ENCODE results near the gene PRDM1. TPM values are rescaled to one million over a fixed set of nuclear protein-coding genes. Genes with fewer than 3 reads are reported as not detected.

Gene PRDM1
- total and polyA plus RNA-seq, 2 donors (not counting 1 experiment from before 2014, with no cell fraction given) = 6.9 to 9.6 TPM

GRCh38 chr6:106124015-106124414 lies 37.9 kb downstream of the PRDM1 start:
- TF ChIP-seq EZH2 (IDR thresholded peaks at IDR 0.05; ENCODE audit: borderline replicate concordance, insufficient read depth, low read depth, low read length, poor library complexity, severe bottlenecking) (no peak), CTCF (IDR thresholded peaks at IDR 0.05) (no peak)
- H4K20me1 ChIP-seq (ENCODE audit: control insufficient read depth, insufficient read depth, low read length, poor library complexity, severe bottlenecking) = no peaks in the 10 kb centered on the region
- H3K4me1 ChIP-seq (ENCODE audit: control insufficient read depth in 2 of 2, insufficient read depth in 2 of 2, low read length in 2 of 2) = peaks cover 6 to 13% of the 10 kb centered on the region in 2 donors
- Mint-ChIP-seq H3K27me3 (no peaks in the 10 kb centered on the region), H3K27ac (no peak overlapping the region), H3K4me1 (peaks cover 30% of the 10 kb centered on the region), H3K9me3 (ENCODE audit: insufficient read depth) (no peaks in the 10 kb centered on the region), H3K4me3 (no peak overlapping the region)
- no peak overlapping the region for H3K27ac ChIP-seq (ENCODE audit: low read length in 2 of 2)
- no CpG with 5 or more reads among the region's 4 CpGs for WGBS (ENCODE audit: insufficient coverage)
- no peaks in the 10 kb centered on the region for H3K36me3 ChIP-seq (replicated peaks in 1 of 2; ENCODE audit: control extremely low read depth in 1 of 2, control insufficient read depth in 1 of 2, extremely low read depth in 1 of 2, insufficient read depth in 2 of 2, low read length in 1 of 2)
- POLR2A ChIA-PET = no interaction called here
- ATAC-seq (ENCODE audit: low read depth) (no peak), DNase-seq (no peak)
- CTCF ChIA-PET = interaction anchor here (1.2 kb wide), 1 partner anchor 99 kb away, joined by 3 read pairs; no protein-coding TSS in a partner anchor
- H3K4me2 ChIP-seq (replicated peaks; ENCODE audit: low read depth, low read length, poor library complexity, severe bottlenecking) = no peak overlapping the region
- intact Hi-C loops (cut with micrococcal nuclease) = no loop called here
- H3K9ac ChIP-seq (ENCODE audit: low read length) = no peak overlapping the region
- H3K4me3 ChIP-seq (ENCODE audit: control extremely low read depth in 1 of 5, extremely low read depth in 1 of 5, insufficient read depth in 1 of 5, low read depth in 2 of 5, low read length in 4 of 5) = no peak overlapping the region
- no peaks in the 10 kb centered on the region for H3K27me3 ChIP-seq (replicated peaks in 1 of 4; ENCODE audit: control extremely low read depth in 1 of 4, control insufficient read depth in 3 of 4, insufficient read depth in 4 of 4, low read length in 3 of 4)
- H2AFZ ChIP-seq (ENCODE audit: insufficient read depth, low read depth, low read length, poor library complexity, severe bottlenecking) = no peak overlapping the region
- no peaks in the 10 kb centered on the region for H3K79me2 ChIP-seq (ENCODE audit: control insufficient read depth, insufficient read depth, low read length)
- no peaks in the 10 kb centered on the region for H3K9me3 ChIP-seq (ENCODE audit: control extremely low read depth in 1 of 3, control insufficient read depth in 2 of 3, insufficient read depth in 1 of 3, low read length in 2 of 3)

GRCh38 chr6:106124437-106125430 lies 38.6 kb downstream of the PRDM1 start:
- peaks cover 6 to 13% of the 10 kb centered on the region in 2 donors for H3K4me1 ChIP-seq (ENCODE audit: control insufficient read depth in 2 of 2, insufficient read depth in 2 of 2, low read length in 2 of 2)
- no peak for ATAC-seq (ENCODE audit: low read depth)
- no peak for TF ChIP-seq EZH2 (IDR thresholded peaks at IDR 0.05; ENCODE audit: borderline replicate concordance, insufficient read depth, low read depth, low read length, poor library complexity, severe bottlenecking)
- no peak for TF ChIP-seq CTCF (IDR thresholded peaks at IDR 0.05)
- H3K36me3 ChIP-seq (replicated peaks in 1 of 2; ENCODE audit: control extremely low read depth in 1 of 2, control insufficient read depth in 1 of 2, extremely low read depth in 1 of 2, insufficient read depth in 2 of 2, low read length in 1 of 2) = no peaks in the 10 kb centered on the region
- no peak overlapping the region for H3K27ac ChIP-seq (ENCODE audit: low read length in 2 of 2)
- no peaks in the 10 kb centered on the region for H3K79me2 ChIP-seq (ENCODE audit: control insufficient read depth, insufficient read depth, low read length)
- H3K27me3 ChIP-seq (replicated peaks in 1 of 4; ENCODE audit: control extremely low read depth in 1 of 4, control insufficient read depth in 3 of 4, insufficient read depth in 4 of 4, low read length in 3 of 4) = no peaks in the 10 kb centered on the region
- no peak overlapping the region for H3K4me2 ChIP-seq (replicated peaks; ENCODE audit: low read depth, low read length, poor library complexity, severe bottlenecking)
- H4K20me1 ChIP-seq (ENCODE audit: control insufficient read depth, insufficient read depth, low read length, poor library complexity, severe bottlenecking) = no peaks in the 10 kb centered on the region
- intact Hi-C loops (cut with micrococcal nuclease) = no loop called here
- no peaks in the 10 kb centered on the region for H3K9me3 ChIP-seq (ENCODE audit: control extremely low read depth in 1 of 3, control insufficient read depth in 2 of 3, insufficient read depth in 1 of 3, low read length in 2 of 3)
- Mint-ChIP-seq H3K27me3 (no peaks in the 10 kb centered on the region), H3K4me1 (peaks cover 28% of the 10 kb centered on the region), H3K4me3 (peak overlapping the region; percentile 16), H3K27ac (no peak overlapping the region), H3K9me3 (ENCODE audit: insufficient read depth) (no peaks in the 10 kb centered on the region)
- H2AFZ ChIP-seq (ENCODE audit: insufficient read depth, low read depth, low read length, poor library complexity, severe bottlenecking) = no peak overlapping the region
- no peak for DNase-seq
- ChIA-PET POLR2A (no interaction called here), CTCF (interaction anchor here (1.2 kb wide), 1 partner anchor 98 kb away, joined by 3 read pairs; no protein-coding TSS in a partner anchor)
- no peak overlapping the region for H3K9ac ChIP-seq (ENCODE audit: low read length)
- no peak overlapping the region for H3K4me3 ChIP-seq (ENCODE audit: control extremely low read depth in 1 of 5, extremely low read depth in 1 of 5, insufficient read depth in 1 of 5, low read depth in 2 of 5, low read length in 4 of 5)
- WGBS (ENCODE audit: insufficient coverage) = 73% methylated on average over 5 of the region's 10 CpGs
